K562 (cell line): ENCODE measurements around the gene KLHL8. TPM values are rescaled to one million over a fixed set of nuclear protein-coding genes. Genes with fewer than 3 reads are reported as not detected.

Source experiments
- L3MBTL2 ChIP-seq: fragments of 450-650 bp; IDR thresholded peaks from 2 replicates; pipeline ENCODE4 v1.6.1; 2016; ENCODE audit warnings: mild to moderate bottlenecking, moderate library complexity
- NCOR1 ChIP-seq: fragments of 450-650 bp; IDR thresholded peaks from 2 replicates; pipeline ENCODE4 v1.6.1; 2016; ENCODE audit warnings: mild to moderate bottlenecking, moderate library complexity
- ZFP30 ChIP-seq: fragments of 250-450 bp; sonication (Bioruptor Pico); IDR thresholded peaks from 2 replicates; pipeline ENCODE4 v1.8.0; 2022; ENCODE audit warnings: moderate library complexity, mild to moderate bottlenecking, inconsistent platforms, borderline replicate concordance
- polyA plus RNA-seq, 8 experiments: library from polyadenylated mRNA; depleted of rRNA in 4 of 8; stranded (reverse) in 5 of 8; unstranded in 3 of 8; fragments of >200 nt; fragmentation: Nextera tagmentation in 2 of 8; fragmentation: Illumina TruSeq in 1 of 8; extraction: Ambion mirVana in 2 of 8; extraction: Trizol in 1 of 8; gene quantifications; 2 replicates each; pipeline versions ENCODE4 v1.2.1 to v1.2.3, GENCODE V29; 2011 to 2014; ENCODE audit warnings: inconsistent platforms in 1 of 8, missing spikeins in 1 of 8
- total RNA-seq, 7 experiments: library from RNA; depleted of rRNA in 6 of 7; stranded (reverse); fragments of >200 nt in 6 of 7; fragmentation: Illumina TruSeq in 2 of 7; extraction: Trizol in 2 of 7; gene quantifications; 2 replicates each; pipeline versions ENCODE4 v1.2.1 to v1.2.3, GENCODE V29; 2011 to 2021; ENCODE audit warnings: low replicate concordance in 1 of 7
- TF ChIP-seq, protein P1 (sequence below): fragments of 450-650 bp; IDR thresholded peaks from 2 replicates; pipeline ENCODE4 v1.6.1; 2016; ENCODE audit warnings: mild to moderate bottlenecking, moderate library complexity
- TF ChIP-seq, protein P2 (sequence below): sonication (generic); formaldehyde crosslinking; IDR thresholded peaks from 2 replicates; pipeline ENCODE4 v1.8.0; 2023; ENCODE audit warnings: missing genetic modification reagents, mild to moderate bottlenecking, borderline replicate concordance

The KLHL8 gene
- total and polyA plus RNA-seq, 9 of the 15 experiments (the other 6 are each of a cell fraction or from before 2014, with no cell fraction given): 8.7 to 25.3 (median 15.7) TPM

DNA sequence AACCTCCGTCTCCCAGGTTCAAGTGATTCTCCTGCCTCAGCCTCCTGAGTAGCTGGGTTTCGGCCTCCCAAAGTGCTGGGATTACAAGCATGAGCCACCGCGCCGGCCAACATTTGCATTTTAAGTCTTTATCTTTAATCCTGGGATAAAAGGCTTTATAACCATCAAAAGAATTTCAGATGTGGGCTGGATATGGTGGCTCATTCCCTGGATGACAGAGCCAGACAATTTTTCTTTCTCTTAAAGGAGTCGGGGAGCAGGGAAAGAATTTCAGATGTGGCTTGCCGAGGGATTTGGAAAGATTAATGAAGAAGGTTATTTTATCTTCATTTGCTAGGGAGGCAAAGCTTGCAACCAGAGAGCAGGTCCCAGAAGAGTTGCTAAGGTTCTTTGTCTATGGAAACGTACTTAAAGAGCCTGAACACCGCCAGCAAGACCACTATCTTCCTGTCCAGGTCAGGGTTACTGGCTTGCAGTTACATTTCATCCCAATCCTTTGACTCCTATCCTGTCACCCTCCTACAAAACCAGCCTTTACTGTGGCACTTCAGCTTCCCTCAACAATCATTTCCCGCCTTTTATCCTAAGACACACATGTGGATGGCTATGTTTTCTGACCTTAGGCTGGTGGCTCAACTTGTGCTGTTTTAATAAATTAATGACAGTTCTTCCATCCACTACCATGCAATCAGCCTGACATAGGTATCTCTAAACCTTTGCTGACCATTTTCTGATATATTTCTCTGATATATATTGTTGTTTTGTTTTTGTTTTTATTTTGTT is 3.9 kb upstream of the KLHL8 start (continued):
- TF ChIP-seq, protein P1, sequence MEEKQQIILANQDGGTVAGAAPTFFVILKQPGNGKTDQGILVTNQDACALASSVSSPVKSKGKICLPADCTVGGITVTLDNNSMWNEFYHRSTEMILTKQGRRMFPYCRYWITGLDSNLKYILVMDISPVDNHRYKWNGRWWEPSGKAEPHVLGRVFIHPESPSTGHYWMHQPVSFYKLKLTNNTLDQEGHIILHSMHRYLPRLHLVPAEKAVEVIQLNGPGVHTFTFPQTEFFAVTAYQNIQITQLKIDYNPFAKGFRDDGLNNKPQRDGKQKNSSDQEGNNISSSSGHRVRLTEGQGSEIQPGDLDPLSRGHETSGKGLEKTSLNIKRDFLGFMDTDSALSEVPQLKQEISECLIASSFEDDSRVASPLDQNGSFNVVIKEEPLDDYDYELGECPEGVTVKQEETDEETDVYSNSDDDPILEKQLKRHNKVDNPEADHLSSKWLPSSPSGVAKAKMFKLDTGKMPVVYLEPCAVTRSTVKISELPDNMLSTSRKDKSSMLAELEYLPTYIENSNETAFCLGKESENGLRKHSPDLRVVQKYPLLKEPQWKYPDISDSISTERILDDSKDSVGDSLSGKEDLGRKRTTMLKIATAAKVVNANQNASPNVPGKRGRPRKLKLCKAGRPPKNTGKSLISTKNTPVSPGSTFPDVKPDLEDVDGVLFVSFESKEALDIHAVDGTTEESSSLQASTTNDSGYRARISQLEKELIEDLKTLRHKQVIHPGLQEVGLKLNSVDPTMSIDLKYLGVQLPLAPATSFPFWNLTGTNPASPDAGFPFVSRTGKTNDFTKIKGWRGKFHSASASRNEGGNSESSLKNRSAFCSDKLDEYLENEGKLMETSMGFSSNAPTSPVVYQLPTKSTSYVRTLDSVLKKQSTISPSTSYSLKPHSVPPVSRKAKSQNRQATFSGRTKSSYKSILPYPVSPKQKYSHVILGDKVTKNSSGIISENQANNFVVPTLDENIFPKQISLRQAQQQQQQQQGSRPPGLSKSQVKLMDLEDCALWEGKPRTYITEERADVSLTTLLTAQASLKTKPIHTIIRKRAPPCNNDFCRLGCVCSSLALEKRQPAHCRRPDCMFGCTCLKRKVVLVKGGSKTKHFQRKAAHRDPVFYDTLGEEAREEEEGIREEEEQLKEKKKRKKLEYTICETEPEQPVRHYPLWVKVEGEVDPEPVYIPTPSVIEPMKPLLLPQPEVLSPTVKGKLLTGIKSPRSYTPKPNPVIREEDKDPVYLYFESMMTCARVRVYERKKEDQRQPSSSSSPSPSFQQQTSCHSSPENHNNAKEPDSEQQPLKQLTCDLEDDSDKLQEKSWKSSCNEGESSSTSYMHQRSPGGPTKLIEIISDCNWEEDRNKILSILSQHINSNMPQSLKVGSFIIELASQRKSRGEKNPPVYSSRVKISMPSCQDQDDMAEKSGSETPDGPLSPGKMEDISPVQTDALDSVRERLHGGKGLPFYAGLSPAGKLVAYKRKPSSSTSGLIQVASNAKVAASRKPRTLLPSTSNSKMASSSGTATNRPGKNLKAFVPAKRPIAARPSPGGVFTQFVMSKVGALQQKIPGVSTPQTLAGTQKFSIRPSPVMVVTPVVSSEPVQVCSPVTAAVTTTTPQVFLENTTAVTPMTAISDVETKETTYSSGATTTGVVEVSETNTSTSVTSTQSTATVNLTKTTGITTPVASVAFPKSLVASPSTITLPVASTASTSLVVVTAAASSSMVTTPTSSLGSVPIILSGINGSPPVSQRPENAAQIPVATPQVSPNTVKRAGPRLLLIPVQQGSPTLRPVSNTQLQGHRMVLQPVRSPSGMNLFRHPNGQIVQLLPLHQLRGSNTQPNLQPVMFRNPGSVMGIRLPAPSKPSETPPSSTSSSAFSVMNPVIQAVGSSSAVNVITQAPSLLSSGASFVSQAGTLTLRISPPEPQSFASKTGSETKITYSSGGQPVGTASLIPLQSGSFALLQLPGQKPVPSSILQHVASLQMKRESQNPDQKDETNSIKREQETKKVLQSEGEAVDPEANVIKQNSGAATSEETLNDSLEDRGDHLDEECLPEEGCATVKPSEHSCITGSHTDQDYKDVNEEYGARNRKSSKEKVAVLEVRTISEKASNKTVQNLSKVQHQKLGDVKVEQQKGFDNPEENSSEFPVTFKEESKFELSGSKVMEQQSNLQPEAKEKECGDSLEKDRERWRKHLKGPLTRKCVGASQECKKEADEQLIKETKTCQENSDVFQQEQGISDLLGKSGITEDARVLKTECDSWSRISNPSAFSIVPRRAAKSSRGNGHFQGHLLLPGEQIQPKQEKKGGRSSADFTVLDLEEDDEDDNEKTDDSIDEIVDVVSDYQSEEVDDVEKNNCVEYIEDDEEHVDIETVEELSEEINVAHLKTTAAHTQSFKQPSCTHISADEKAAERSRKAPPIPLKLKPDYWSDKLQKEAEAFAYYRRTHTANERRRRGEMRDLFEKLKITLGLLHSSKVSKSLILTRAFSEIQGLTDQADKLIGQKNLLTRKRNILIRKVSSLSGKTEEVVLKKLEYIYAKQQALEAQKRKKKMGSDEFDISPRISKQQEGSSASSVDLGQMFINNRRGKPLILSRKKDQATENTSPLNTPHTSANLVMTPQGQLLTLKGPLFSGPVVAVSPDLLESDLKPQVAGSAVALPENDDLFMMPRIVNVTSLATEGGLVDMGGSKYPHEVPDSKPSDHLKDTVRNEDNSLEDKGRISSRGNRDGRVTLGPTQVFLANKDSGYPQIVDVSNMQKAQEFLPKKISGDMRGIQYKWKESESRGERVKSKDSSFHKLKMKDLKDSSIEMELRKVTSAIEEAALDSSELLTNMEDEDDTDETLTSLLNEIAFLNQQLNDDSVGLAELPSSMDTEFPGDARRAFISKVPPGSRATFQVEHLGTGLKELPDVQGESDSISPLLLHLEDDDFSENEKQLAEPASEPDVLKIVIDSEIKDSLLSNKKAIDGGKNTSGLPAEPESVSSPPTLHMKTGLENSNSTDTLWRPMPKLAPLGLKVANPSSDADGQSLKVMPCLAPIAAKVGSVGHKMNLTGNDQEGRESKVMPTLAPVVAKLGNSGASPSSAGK: peak; percentile 42; the same call in 1 of the 2 replicates
- TF ChIP-seq ZFP30 (CRISPR knock-in tag): no peak
- TF ChIP-seq L3MBTL2: 0 out of 2 replicates have a peak, but pooled peaks have one; percentile 23
- TF ChIP-seq NCOR1: no peak
- TF ChIP-seq, protein P2, sequence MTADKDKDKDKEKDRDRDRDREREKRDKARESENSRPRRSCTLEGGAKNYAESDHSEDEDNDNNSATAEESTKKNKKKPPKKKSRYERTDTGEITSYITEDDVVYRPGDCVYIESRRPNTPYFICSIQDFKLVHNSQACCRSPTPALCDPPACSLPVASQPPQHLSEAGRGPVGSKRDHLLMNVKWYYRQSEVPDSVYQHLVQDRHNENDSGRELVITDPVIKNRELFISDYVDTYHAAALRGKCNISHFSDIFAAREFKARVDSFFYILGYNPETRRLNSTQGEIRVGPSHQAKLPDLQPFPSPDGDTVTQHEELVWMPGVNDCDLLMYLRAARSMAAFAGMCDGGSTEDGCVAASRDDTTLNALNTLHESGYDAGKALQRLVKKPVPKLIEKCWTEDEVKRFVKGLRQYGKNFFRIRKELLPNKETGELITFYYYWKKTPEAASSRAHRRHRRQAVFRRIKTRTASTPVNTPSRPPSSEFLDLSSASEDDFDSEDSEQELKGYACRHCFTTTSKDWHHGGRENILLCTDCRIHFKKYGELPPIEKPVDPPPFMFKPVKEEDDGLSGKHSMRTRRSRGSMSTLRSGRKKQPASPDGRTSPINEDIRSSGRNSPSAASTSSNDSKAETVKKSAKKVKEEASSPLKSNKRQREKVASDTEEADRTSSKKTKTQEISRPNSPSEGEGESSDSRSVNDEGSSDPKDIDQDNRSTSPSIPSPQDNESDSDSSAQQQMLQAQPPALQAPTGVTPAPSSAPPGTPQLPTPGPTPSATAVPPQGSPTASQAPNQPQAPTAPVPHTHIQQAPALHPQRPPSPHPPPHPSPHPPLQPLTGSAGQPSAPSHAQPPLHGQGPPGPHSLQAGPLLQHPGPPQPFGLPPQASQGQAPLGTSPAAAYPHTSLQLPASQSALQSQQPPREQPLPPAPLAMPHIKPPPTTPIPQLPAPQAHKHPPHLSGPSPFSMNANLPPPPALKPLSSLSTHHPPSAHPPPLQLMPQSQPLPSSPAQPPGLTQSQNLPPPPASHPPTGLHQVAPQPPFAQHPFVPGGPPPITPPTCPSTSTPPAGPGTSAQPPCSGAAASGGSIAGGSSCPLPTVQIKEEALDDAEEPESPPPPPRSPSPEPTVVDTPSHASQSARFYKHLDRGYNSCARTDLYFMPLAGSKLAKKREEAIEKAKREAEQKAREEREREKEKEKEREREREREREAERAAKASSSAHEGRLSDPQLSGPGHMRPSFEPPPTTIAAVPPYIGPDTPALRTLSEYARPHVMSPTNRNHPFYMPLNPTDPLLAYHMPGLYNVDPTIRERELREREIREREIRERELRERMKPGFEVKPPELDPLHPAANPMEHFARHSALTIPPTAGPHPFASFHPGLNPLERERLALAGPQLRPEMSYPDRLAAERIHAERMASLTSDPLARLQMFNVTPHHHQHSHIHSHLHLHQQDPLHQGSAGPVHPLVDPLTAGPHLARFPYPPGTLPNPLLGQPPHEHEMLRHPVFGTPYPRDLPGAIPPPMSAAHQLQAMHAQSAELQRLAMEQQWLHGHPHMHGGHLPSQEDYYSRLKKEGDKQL (CRISPR knock-in tag): no peak
